Measurements from ENCODE around the gene SLC29A3. TPM values are rescaled to one million over a fixed set of nuclear protein-coding genes. Genes with fewer than 3 reads are reported as not detected.

Gene SLC29A3
- total RNA-seq, 1 experiment from 2014 or later, result 4.4 TPM

DNA sequence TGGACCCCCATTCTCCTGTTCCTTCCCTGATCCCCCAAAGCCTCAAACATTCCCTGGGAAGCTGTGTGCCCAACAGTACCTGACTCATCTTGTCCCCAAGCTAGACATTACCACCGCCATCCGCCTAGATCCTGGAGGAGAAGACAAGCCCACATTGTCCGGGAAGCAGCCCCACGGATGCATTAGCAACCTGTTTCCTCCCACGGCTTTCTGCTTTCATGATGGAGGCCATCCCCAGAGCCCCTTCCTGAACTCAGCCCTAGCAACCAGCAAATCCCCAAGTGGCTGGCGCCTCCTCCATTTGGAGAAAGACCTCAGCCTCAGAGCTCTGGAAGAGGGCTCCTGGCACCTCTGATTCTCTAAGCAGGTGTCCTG lies 2.3 kb upstream of the SLC29A3 start:
- Histone ChIP-seq H3K36me3 (ENCODE audit: low read depth, low read length) (no peaks in the 10 kb centered on the region), H3K4me3 (ENCODE audit: low read length) (no peak overlapping the region), H3K4me1 (ENCODE audit: insufficient read depth, low read length) (peaks cover 7% of the 10 kb centered on the region; the same call in 1 of the 2 replicates), H4K20me1 (ENCODE audit: low read length) (no peaks in the 10 kb centered on the region), H3K27me3 (ENCODE audit: low read length) (no peaks in the 10 kb centered on the region), H3K79me2 (ENCODE audit: low read length) (no peaks in the 10 kb centered on the region), H3K9me2 (replicated peaks; ENCODE audit: low read length) (no peaks in the 10 kb centered on the region), H2AFZ (ENCODE audit: low read length) (no peak overlapping the region), H3K4me2 (ENCODE audit: low read length) (no peak overlapping the region), H3K9ac (ENCODE audit: low read length) (no peak overlapping the region), H3K9me3 (ENCODE audit: low read length) (no peaks in the 10 kb centered on the region), H3K27ac (ENCODE audit: low read length) (no peak overlapping the region), H3F3A (ENCODE audit: low read length, unreplicated experiment) (no peaks in the 10 kb centered on the region)
- ChIA-PET POLR2A (ENCODE audit: unreplicated experiment) (no interaction called here), CTCF (no interaction called here)
- TF ChIP-seq EZH2 (IDR thresholded peaks at IDR 0.05; ENCODE audit: low read length, unreplicated experiment) (no peak), EZH2phosphoT487 (IDR thresholded peaks at IDR 0.05; ENCODE audit: borderline replicate concordance, low read length) (no peak)
- TF ChIP-seq, protein P1, sequence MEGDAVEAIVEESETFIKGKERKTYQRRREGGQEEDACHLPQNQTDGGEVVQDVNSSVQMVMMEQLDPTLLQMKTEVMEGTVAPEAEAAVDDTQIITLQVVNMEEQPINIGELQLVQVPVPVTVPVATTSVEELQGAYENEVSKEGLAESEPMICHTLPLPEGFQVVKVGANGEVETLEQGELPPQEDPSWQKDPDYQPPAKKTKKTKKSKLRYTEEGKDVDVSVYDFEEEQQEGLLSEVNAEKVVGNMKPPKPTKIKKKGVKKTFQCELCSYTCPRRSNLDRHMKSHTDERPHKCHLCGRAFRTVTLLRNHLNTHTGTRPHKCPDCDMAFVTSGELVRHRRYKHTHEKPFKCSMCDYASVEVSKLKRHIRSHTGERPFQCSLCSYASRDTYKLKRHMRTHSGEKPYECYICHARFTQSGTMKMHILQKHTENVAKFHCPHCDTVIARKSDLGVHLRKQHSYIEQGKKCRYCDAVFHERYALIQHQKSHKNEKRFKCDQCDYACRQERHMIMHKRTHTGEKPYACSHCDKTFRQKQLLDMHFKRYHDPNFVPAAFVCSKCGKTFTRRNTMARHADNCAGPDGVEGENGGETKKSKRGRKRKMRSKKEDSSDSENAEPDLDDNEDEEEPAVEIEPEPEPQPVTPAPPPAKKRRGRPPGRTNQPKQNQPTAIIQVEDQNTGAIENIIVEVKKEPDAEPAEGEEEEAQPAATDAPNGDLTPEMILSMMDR (conservative IDR thresholded peaks at IDR 0.05; ENCODE audit: low read depth, low read length), result no peak
- DNase-seq, result no peak
- no TSS peak for BruUV-seq (replicated peaks)
- ATAC-seq, result no peak
- intact Hi-C loops (cut with micrococcal nuclease), result loop anchor here (10.0 kb wide), 2 partner anchors 388 to 578 kb away; no protein-coding TSS in a partner anchor

DNA sequence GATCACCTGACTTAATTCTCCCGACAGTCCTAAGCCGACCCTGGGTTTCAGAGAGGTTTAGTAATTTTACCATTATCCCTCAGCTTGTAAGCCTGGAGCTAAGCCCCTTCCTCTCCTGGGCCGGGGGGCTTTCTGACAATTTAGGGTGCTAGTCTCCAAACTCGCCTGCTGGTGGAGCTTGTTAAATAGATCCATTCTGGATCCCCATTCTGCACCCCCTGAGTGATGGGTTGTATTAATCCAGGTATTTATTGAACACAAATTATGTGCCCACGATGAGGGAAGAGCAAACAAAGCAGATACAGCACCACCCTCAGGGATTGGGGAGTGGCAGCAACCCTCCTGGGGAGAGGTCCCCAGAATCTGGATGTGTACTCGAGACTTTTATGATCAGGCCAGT lies 1.3 kb upstream of the SLC29A3 start:
- no peak for ATAC-seq
- H3K36me3 ChIP-seq (ENCODE audit: low read depth, low read length), result no peaks in the 10 kb centered on the region
- POLR2A ChIA-PET (ENCODE audit: unreplicated experiment), result no interaction called here

More for the DNA sequence above, 1.3 kb upstream of the SLC29A3 start:
- H3K9me3 ChIP-seq (ENCODE audit: low read length), result no peaks in the 10 kb centered on the region
- H3K27ac ChIP-seq (ENCODE audit: low read length), result no peak overlapping the region
- H4K20me1 ChIP-seq (ENCODE audit: low read length), result no peaks in the 10 kb centered on the region
- H2AFZ ChIP-seq (ENCODE audit: low read length), result no peak overlapping the region
- intact Hi-C loops (cut with micrococcal nuclease), result loop anchor here (10.0 kb wide), 2 partner anchors 387 to 577 kb away; no protein-coding TSS in a partner anchor
- no peak overlapping the region for H3K4me3 ChIP-seq (ENCODE audit: low read length)
- H3K27me3 ChIP-seq (ENCODE audit: low read length), result no peaks in the 10 kb centered on the region
- TF ChIP-seq EZH2 (IDR thresholded peaks at IDR 0.05; ENCODE audit: low read length, unreplicated experiment) (no peak), EZH2phosphoT487 (IDR thresholded peaks at IDR 0.05; ENCODE audit: borderline replicate concordance, low read length) (no peak)
- TF ChIP-seq, protein P1 (conservative IDR thresholded peaks at IDR 0.05; ENCODE audit: low read depth, low read length), result no peak
- no peaks in the 10 kb centered on the region for H3K9me2 ChIP-seq (replicated peaks; ENCODE audit: low read length)
- no peak overlapping the region for H3K4me2 ChIP-seq (ENCODE audit: low read length)
- H3K9ac ChIP-seq (ENCODE audit: low read length), result no peak overlapping the region
- CTCF ChIA-PET, result no interaction called here
- DNase-seq, result no peak
- H3F3A ChIP-seq (ENCODE audit: low read length, unreplicated experiment), result no peaks in the 10 kb centered on the region
- H3K79me2 ChIP-seq (ENCODE audit: low read length), result no peaks in the 10 kb centered on the region
- BruUV-seq (replicated peaks), result no TSS peak
- peaks cover 7% of the 10 kb centered on the region; the same call in 1 of the 2 replicates for H3K4me1 ChIP-seq (ENCODE audit: insufficient read depth, low read length)
